Fibroblast of lung (primary cell): ENCODE measurements around the gene TBL1X. TPM values are rescaled to one million over a fixed set of nuclear protein-coding genes. Genes with fewer than 3 reads are reported as not detected.

ENCODE experiments used
- DNase-seq, 2 donors: peaks; one replicate each; pipeline versions ENCODE4 v3.0.0 to v3.0.0-alpha.2; 2010; ENCODE audit warnings: low read depth in 2 of 2
- H2AFZ ChIP-seq: 2 replicates; pipeline ENCODE4 v1.5.1; 2012; ENCODE audit warnings: low read length, control low read depth, inconsistent platforms
- H3K27ac ChIP-seq: 2 replicates; pipeline ENCODE4 v1.5.1; 2011; ENCODE audit warnings: low read length, control low read depth; ENCODE audit not compliant: insufficient read depth
- H3K27me3 ChIP-seq: 2 replicates; pipeline ENCODE4 v1.5.1; 2011; ENCODE audit warnings: mild to moderate bottlenecking, low read length; ENCODE audit not compliant: control insufficient read depth, insufficient read depth
- H3K36me3 ChIP-seq: 2 replicates; pipeline ENCODE4 v1.5.1; 2011; ENCODE audit warnings: low read length; ENCODE audit not compliant: control insufficient read depth, insufficient read depth
- H3K4me1 ChIP-seq: 2 replicates; pipeline ENCODE4 v1.5.1; 2011; ENCODE audit warnings: low read length; ENCODE audit not compliant: control insufficient read depth, insufficient read depth; ENCODE audit errors: extremely low read depth
- H3K4me2 ChIP-seq: 2 replicates; pipeline ENCODE4 v1.5.1; 2011; ENCODE audit warnings: low read length, control low read depth; ENCODE audit not compliant: insufficient read depth; ENCODE audit errors: extremely low read depth
- H3K4me3 ChIP-seq, 4 experiments: fragments of 200-600 bp in 1 of 4; sonication (generic) in 1 of 4; replicated peaks in 1 of 4; 2 replicates each; pipeline ENCODE4 v1.5.1; 2011 to 2016; ENCODE audit warnings: low read length in 4 of 4, low read depth in 3 of 4, mild to moderate bottlenecking in 3 of 4, control low read depth in 2 of 4, inconsistent platforms in 1 of 4, mixed read lengths in 1 of 4; ENCODE audit not compliant: insufficient read depth in 1 of 4; ENCODE audit errors: control extremely low read depth in 1 of 4
- H3K79me2 ChIP-seq: 2 replicates; pipeline ENCODE4 v1.5.1; 2012; ENCODE audit warnings: mild to moderate bottlenecking, low read length, inconsistent platforms; ENCODE audit not compliant: control insufficient read depth, insufficient read depth
- H3K9ac ChIP-seq: 2 replicates; pipeline ENCODE4 v1.5.1; 2011; ENCODE audit warnings: mild to moderate bottlenecking, low read length, control low read depth; ENCODE audit not compliant: insufficient read depth
- H3K9me3 ChIP-seq: 2 replicates; pipeline ENCODE4 v1.5.1; 2012; ENCODE audit warnings: low read depth, low read length; ENCODE audit not compliant: control insufficient read depth, insufficient read depth
- H4K20me1 ChIP-seq: 2 replicates; pipeline ENCODE4 v1.5.1; 2011; ENCODE audit warnings: low read length; ENCODE audit not compliant: control insufficient read depth, insufficient read depth; ENCODE audit errors: extremely low read depth
- EZH2 ChIP-seq: IDR thresholded peaks from 2 replicates; pipeline ENCODE4 v1.5.1; 2012; ENCODE audit warnings: low read length, control low read depth, mild to moderate bottlenecking; ENCODE audit errors: missing control alignments
- polyA plus RNA-seq, 2 donors: library from polyadenylated mRNA; depleted of rRNA in 1 of 2; stranded (reverse) in 1 of 2; unstranded in 1 of 2; fragments of >200 nt; gene quantifications; 2 replicates each; pipeline ENCODE4 v1.2.1, GENCODE V29; 2011 to 2012; ENCODE audit warnings: missing spikeins in 1 of 2
- total RNA-seq: library from RNA; depleted of rRNA; stranded (reverse); fragments of >200 nt; gene quantifications from 2 replicates; pipeline ENCODE4 v1.2.1, GENCODE V29; 2014
- TF ChIP-seq, protein P1 (sequence below), 2 donors: IDR thresholded peaks in 1 of 2; conservative IDR thresholded peaks in 1 of 2; 1 replicate in 1 of 2; 2 replicates in 1 of 2; pipeline ENCODE4 v1.5.1; 2011 to 2012; ENCODE audit warnings: low read length in 2 of 2, control low read depth in 1 of 2, inconsistent platforms in 1 of 2, low read depth in 1 of 2, mild to moderate bottlenecking in 1 of 2

The TBL1X gene
- total and polyA plus RNA-seq, 2 donors (not counting 1 experiment from before 2014, with no cell fraction given) = 25.8 to 29.4 TPM

DNA sequence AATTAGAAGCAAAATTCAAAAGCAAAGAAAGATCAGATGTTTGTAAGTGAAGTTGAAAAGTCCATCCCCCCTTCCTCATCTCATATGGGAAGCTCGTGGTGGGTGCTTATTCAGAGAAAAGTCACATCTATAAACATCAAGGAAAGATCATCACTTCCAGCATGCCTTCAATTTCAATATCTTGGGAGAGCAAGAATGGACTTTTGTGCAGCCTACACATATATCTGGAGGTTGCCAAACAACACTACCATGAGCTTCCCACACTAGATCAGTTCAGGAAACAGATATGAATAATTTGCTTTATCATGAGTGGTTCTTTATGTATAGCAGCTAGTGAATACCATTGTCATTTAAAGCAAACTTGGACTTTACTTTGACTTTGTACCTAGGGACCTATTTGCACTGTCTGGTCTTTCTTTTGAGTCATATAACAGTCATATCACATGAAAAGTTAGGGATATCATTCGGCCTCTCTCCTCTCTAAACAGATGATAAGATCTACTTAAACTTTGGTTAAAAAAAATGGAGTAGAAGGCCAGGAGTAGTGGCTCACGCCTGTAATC, 5.6 kb upstream of the TBL1X start:
- Histone ChIP-seq H3K79me2 (no peaks in the 10 kb centered on the region), H3K4me2 (no peak overlapping the region), H3K36me3 (no peaks in the 10 kb centered on the region), H3K27me3 (no peaks in the 10 kb centered on the region), H3K4me3 (no peak overlapping the region), H3K9ac (no peak overlapping the region), H2AFZ (no peak overlapping the region), H3K9me3 (no peaks in the 10 kb centered on the region), H3K27ac (no peak overlapping the region), H3K4me1 (no peaks in the 10 kb centered on the region), H4K20me1 (no peaks in the 10 kb centered on the region)
- TF ChIP-seq, protein P1, sequence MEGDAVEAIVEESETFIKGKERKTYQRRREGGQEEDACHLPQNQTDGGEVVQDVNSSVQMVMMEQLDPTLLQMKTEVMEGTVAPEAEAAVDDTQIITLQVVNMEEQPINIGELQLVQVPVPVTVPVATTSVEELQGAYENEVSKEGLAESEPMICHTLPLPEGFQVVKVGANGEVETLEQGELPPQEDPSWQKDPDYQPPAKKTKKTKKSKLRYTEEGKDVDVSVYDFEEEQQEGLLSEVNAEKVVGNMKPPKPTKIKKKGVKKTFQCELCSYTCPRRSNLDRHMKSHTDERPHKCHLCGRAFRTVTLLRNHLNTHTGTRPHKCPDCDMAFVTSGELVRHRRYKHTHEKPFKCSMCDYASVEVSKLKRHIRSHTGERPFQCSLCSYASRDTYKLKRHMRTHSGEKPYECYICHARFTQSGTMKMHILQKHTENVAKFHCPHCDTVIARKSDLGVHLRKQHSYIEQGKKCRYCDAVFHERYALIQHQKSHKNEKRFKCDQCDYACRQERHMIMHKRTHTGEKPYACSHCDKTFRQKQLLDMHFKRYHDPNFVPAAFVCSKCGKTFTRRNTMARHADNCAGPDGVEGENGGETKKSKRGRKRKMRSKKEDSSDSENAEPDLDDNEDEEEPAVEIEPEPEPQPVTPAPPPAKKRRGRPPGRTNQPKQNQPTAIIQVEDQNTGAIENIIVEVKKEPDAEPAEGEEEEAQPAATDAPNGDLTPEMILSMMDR (conservative IDR thresholded peaks at IDR 0.05 in 1 of 2, IDR thresholded peaks at IDR 0.05 in 1 of 2; ENCODE audit: low read depth in 1 of 2, low read length in 2 of 2) = no peak
- no peak for TF ChIP-seq EZH2
- DNase-seq = no peak

DNA sequence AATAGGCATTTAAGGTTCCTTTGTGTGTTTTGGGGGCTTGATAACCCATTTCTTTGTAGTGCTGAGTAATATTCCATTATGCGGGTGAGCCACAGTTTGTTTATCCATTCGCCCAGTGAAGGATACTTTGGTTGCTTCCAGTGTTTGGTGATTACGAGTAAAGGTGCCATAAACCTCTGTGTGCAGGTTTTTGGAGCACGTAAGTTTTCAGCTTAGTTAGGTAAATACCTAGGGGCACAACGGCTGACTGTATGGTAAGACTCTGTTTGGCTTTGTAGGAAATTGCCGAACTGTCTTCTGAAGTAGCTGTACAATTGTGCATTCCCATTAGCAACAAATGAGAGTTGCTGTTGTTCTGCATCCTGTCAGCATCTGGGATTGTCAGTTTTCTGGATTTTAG, 3.8 kb upstream of the TBL1X start:
- DNase-seq = no peak
- no peak overlapping the region for H3K4me2 ChIP-seq
- peaks cover 3% of the 10 kb centered on the region for H3K79me2 ChIP-seq
- no peaks in the 10 kb centered on the region for H4K20me1 ChIP-seq
- no peaks in the 10 kb centered on the region for H3K36me3 ChIP-seq
- TF ChIP-seq EZH2 = no peak
- TF ChIP-seq, protein P1 (conservative IDR thresholded peaks at IDR 0.05 in 1 of 2, IDR thresholded peaks at IDR 0.05 in 1 of 2; ENCODE audit: low read depth in 1 of 2, low read length in 2 of 2) = no peak
- no peaks in the 10 kb centered on the region for H3K27me3 ChIP-seq
- H3K27ac ChIP-seq = no peak overlapping the region
- H3K4me3 ChIP-seq = no peak overlapping the region
- H3K4me1 ChIP-seq = no peaks in the 10 kb centered on the region
- H3K9me3 ChIP-seq = no peaks in the 10 kb centered on the region
- no peak overlapping the region for H2AFZ ChIP-seq
- no peak overlapping the region for H3K9ac ChIP-seq

DNA sequence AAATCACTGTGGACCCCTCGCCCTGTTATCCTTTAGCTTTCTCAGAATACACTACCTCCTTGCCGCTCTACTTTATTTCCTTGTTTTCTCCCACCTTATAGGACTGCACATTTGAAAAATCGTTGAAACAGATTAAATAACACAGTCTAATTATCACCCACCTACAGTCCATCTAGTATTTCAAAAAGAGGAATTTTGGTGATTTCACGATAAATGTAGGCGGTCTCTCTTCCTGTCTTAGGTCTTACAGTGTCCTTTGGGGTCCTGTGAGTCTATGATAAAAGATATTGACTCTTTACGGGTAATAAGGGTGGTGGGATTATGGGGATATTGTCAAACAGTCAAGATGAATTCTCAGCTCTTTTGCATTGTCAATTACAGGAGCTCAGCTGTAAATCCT, 2.4 kb upstream of the TBL1X start:
- Histone ChIP-seq H3K9me3 (no peaks in the 10 kb centered on the region), H3K36me3 (no peaks in the 10 kb centered on the region), H3K4me1 (no peaks in the 10 kb centered on the region), H3K79me2 (peaks cover 15% of the 10 kb centered on the region), H3K27me3 (no peaks in the 10 kb centered on the region), H3K4me3 (no peak overlapping the region), H2AFZ (no peak overlapping the region), H3K9ac (no peak overlapping the region), H4K20me1 (no peaks in the 10 kb centered on the region), H3K27ac (no peak overlapping the region), H3K4me2 (no peak overlapping the region)
- no peak for DNase-seq
- TF ChIP-seq, protein P1 (conservative IDR thresholded peaks at IDR 0.05 in 1 of 2, IDR thresholded peaks at IDR 0.05 in 1 of 2; ENCODE audit: low read depth in 1 of 2, low read length in 2 of 2) = no peak
- TF ChIP-seq EZH2 = no peak
